HG02763 (cell line): ENCODE results near the gene PSORS1C2.
"Not testable (repeated sequence)": the region's sequence is repeated elsewhere in the genome, so short reads cannot be mapped to it uniquely, and the experiment has no call there.

ENCODE experiments used
- ATAC-seq: cut with Tn5 transposase; IDR thresholded peaks from one replicate; pipeline ENCODE4 v1.9.1; 2021; ENCODE audit warnings: mild to moderate bottlenecking, moderate library complexity; ENCODE audit not compliant: unreplicated experiment

The PSORS1C2 gene

DNA sequence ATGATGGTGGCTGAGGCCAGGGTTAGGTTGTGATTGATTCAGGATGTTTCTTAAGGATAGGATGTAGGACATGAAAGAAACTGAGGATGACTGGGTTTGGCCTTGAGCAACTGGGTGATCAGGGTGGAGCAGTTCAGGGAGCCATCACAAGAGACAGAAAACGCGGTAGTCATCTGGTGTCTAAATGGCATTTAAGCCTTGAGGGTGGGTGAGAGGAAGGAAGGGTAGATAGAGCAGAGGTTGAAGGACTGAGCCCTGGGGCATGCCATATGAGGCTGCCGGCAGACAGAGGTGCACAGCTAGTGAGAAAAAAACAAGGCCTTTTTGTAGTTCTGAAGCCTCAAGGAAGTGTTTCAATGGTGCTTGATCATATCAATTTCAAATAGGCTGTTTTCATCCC is 29.7 kb upstream of the PSORS1C2 start:
- ATAC-seq: no peak

DNA sequence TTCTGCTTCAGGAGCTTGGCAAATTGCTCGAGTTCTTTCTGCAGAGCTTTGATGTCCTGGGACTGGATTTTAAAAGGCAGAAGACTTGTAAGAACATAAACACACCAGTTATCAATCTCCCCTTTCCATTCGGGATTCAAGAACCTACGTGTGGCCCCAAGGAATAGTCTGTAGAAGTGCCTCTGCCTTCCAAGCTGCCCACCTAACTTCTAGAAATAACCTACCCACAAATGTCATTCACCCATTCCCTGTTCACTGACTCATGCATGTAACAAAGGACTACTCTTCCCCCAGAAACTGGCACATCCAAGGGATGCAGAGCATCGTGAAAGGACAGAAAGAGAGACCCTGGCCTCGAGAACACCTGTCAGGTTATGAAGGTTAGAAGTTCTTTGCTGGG is 27.1 kb upstream of the PSORS1C2 start:
- no peak for ATAC-seq

DNA sequence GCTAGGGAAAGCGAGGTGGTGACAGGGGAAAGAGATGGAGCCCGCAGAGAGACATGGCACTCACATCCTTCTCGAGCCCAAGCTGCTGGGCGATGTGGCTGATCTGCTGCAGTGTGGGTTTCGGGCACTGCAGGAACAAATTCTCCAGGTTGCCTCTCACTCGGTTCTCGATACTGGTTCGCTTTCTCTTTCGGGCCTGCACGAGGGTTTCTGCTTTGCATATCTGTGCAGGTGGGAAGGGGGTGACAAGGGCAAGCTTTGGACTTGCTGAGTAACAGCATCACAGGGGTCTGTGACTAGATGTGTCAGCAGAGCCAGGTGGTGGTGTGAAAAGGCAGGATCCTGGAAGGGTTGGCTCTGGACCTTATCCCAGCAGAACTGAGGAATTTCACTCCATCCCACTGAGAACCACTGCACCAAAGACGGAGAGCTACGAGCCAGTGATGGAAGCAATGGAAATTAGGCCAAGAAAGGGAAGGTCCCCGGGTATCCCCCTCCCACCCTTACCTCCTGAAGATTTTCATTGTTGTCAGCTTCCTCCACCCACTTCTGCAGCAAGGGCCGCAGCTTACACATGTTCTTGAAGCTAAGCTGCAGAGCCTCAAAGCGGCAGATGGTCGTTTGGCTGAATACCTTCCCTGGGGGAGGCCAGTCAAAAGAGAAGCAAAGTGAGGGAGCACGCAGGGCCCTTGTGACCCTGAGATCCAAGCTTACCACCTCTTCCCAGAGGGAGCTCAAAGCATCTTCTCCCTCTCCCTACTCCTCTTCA is 26.4 kb upstream of the PSORS1C2 start:
- ATAC-seq: peak; percentile 52

DNA sequence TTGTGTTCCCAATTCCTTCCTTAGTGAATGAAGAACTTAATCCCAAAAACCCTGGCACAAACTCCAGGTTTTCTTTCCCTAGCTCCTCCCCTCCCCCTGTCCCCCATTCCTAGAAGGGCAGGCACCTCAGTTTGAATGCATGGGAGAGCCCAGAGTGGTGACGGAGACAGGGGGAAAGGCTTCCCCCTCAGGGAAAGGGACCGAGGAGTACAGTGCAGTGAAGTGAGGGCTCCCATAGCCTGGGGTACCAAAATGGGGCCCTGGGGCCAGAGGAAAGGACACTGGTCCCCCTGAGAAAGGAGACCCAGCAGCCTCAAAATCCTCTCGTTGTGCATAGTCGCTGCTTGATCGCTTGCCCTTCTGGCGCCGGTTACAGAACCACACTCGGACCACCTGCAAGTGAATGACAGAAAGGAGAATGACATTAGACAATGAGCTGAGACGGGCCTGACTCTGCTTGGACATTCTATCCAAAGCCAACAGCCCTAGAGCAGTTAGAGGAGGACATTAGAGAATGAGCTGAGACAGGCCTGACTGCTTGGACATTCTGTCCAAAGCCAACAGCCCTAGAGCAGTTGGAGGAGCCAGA is 25.7 kb upstream of the PSORS1C2 start:
- ATAC-seq: not testable (repeated sequence)

DNA sequence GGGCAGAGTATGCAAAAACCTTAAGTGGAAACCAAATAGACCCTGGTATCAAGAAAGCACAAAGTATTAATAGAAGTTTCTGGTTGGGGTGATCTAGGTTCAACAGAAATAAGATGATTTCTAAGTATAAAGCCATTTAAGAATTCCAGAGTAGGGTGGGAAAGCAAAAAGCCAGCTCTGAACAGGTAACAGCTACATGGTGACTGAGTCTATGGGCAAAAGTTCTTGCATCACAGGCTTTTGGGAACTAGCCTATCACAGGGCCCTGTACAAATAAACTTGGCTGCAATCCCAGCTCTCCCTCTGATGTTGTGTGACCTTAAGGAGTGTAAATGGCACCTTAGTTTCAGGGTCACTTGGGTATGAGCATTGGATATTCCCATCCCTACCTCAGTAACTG is 25.1 kb upstream of the PSORS1C2 start:
- no peak for ATAC-seq

DNA sequence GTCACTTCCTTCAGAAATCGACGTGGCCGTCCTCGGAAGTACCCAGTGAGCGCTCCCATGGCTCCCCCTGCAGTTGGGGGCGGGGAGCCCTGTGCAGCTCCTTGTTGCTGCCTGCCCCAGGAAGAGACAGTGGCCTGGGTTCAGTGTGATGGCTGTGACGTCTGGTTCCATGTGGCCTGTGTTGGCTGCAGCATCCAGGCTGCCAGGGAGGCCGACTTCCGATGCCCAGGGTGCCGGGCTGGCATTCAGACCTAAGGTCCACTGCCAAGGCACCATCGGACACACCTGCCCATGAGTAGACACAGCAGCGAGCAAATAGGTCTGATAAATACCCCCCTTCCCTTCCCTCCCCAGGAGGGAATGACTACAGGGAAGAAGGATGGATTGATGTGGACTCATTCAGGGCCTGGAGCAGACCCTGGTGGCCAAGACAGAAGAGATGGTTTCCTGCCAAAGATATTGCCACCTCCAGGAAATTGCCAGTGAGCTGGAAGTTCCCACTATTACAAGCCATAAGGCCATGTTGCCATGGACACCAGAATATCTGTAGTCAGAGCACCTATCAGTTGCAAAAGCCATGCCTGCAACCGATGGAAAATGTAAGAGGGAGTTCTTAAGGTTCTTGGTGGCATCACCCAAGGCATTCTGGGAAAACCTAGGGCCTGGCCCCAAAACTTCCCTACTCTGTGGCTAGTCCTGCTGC is 23.7 kb upstream of the PSORS1C2 start:
- no peak for ATAC-seq

DNA sequence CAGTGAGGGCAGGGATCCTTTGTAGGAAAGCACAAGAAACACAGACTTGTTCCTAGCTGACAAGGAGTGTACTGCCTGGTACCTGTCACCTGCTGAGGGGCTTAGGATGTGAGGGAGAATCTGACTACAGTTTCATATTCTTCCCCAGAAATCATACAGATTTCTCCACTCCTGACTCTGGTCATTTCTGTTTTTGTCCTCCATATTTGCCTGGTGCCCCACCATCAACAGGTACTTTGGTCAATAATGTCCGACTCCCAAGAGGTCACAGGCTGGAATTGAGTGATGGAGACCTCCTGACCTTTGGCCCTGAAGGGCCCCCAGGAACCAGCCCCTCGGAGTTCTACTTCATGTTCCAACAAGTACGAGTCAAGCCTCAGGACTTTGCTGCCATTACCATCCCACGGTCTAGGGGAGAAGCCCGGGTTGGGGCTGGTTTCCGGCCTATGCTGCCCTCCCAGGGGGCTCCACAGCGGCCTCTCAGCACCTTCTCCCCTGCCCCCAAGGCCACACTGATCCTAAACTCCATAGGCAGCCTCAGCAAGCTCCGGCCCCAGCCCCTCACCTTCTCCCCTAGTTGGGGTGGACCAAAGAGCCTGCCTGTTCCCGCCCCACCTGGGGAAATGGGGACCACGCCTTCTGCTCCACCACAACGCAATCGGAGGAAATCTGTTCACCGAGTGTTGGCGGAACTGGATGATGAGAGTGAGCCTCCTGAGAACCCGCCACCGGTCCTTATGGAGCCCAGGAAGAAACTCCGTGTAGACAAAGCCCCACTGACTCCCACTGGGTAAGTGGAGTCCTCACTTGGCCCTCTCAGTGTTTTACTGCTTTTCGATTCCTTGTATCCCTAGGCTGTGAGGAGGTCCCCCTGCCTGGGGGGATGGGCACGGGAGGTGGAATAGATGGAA is 22.6 kb upstream of the PSORS1C2 start:
- no peak for ATAC-seq

DNA sequence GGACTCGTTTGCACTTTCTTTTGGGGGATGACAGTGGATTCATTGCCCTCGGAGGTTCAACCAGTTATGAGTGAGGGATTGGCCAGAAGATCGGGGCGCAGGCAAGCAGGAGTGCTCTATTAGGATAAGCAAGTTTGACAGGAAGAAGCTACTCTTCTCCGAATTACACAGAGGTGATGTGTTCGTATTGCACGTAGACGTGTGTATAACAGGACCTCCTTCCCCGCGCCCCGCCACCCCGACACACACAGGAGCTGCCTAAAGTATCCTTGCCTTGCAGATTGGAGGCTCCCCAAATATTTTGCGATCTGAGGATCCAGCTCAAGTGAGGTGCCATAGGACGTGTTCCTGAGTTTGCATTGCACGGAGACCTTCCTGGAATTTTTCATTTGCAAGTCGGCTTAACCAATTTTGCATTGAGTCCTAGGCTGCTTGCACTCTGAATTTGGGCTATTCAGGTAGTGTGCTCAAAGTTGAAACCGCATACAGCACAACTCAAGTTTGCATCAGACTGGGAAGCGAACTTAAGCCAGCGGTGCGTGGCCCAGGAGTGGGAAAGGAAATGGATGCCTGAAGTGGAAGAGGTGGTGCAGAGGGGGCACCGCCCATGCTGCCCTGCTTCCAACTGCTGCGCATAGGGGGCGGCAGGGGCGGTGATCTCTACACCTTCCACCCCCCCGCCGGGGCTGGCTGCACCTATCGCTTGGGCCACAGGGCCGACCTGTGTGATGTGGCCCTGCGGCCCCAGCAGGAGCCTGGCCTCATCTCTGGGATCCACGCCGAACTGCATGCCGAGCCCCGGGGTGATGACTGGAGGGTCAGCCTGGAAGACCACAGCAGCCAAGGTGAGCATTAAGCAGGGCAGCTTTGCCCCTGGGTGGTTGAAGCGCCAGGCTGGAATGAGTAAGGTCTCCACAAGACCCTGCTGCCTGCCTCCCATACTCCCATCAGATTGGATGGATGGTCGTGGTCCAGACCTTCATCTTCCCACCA is 20.3 kb upstream of the PSORS1C2 start:
- no peak for ATAC-seq

DNA sequence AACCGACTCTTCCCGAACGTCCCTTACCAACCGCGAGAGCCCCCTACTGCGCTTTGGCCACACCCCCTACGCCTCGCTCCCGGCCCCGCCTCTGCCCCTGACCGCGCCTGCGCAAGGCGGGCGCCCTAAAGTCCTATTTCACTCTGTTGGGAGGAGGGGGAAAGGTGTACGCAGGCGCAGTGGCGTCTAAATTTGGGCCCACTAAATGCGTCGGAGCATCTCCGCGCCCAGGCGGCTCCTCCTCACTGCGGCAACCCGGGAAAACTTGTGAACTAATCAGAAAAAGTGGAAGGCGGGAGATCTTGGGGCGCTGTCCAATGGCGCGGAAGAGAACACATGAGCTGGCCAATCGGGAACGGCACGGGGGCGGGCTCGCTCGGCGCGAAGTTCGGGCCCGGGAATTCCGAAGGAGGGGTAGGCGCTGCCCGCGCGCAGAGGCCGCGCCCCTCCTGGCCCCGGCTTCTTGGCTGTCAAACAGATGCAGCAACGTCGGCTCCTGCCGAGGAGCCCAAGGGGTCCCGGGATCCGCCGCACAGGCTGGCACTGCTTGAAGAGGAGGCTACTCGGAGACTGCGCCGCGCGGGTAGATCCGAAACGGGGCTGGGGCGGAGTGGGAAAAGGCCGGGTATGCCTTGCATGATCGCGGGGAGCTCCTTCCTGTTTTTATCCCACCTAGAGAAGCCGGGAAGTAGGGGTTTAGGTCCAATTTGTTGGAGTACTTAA is 19.4 kb upstream of the PSORS1C2 start, which contains the start of gene TCF19:
Gene TCF19 (plus strand): TSS at position 450 of the 723 bp plus-strand sequence. CDS start 881 bp downstream, outside the sequence.
- ATAC-seq: peak; percentile 91

- no peak for ATAC-seq
Observed at GRCh38 chr6:31157513-31158139, 18.8 kb upstream of the PSORS1C2 start, which contains the start of gene CCHCR1. Gene CCHCR1, minus strand, starts transcription at chr6:31157802. Its CDS starts 202 bp downstream, at chr6:31157600.

DNA sequence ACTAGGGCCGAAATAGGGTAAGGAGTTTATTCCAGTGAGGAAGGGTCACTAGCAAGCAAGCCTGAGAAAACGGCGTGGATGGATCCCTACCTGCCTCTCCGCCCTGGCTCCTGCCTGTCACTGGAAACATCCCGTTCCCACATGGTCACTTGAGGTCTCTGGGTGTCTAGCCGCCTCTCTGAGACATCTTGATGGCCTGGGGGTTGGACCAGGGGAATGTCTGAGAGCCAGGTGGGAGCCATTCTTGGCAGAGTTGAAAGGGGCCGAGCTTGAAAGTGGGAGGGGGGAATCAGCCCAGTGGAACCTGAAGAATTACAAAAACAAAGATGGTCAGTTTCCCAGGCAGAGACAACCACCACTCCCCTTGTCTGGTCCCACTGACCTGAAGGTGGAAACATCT is 17.8 kb upstream of the PSORS1C2 start:
- ATAC-seq: no peak

DNA sequence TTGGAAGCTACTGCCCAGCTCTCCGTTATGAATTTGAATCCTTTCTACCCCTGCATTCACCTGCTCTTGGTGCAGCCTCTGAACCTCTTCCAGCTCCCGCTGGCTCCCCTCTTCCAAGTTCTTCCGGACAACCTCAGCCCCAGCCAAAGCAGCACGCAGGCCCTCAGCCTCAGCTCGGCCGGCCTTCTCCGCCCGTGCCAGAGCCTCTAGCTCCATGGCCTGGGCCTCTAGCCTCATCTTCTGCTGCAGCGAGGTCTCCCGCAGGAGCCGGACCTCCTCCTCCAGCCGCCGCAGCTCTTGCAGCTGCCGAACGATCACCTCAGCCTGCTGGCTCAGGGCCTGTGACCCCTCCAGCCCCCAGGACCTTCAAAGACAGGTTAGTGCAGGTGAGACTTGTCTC is 15.6 kb upstream of the PSORS1C2 start:
- ATAC-seq: no peak

- no peak for ATAC-seq
Observed at GRCh38 chr6:31152781-31153180, 13.9 kb upstream of the PSORS1C2 start.

DNA sequence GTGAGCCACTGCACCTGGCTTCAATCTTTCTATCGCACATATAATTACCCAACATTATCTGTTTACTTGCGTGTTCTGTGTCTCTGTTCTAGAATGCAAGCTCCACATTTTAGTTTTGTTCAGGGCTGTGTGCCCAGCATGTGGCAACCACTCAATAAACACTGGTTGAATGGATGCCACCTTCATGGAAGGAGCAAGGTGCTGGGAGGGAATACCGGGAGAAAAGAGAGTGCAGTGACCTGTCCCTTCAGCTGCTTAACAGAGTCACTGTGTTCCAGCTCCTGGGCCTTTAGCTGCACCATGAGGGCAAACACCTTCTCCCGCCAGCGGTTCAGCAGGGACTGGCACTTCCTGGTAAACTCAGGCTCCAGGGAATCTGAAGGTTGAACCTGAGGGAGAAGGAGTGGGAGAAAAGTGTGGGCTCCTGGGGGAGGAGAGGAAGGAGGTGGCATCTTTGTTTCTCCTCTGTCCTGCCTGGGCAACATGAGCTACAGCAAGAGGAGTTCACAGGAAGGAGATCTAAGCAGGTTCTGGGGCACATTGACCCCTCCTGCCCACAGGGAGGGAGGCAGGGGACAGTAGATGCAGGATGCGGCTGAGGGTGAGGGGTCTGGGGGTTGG is 11.1 kb upstream of the PSORS1C2 start:
- no peak for ATAC-seq

DNA sequence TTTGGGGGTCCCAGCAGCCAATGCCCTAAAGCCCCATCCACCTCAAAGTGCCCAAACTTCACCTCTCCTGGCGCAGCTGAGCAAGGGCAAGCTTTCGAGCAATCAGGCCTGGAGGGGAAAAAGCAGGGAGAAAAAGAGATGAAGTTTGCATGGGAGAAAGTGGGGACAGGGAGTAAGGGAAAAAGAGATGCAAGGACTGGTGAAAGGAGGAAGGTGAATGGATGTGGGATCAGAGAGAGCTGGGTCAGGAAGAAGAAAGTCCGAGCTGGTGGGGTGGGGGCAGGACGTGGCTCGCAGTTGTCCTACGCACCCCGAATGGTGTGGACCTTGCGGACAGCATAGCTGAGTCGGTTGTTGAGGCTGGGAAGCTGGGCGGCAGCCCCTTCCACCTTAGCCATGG is 6.5 kb upstream of the PSORS1C2 start:
- no peak for ATAC-seq

DNA sequence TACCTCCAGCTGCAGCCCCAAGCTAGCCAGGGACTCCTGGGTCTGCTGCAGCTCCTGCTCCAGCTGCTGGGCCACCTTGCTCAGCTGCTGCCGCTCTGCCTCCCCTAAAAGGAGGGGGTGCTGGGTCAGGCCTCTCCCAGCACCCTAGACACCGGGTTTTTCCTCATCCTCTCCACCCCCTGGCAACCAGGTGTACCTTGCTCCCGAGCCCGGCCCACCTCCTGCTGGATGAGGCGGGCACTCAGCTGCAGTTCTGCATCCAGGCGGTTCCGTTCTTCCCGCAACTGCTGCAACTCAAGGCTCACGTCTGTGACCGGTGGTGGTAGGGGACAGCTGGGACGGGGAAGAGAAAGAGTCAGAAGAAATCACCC is 6.1 kb upstream of the PSORS1C2 start:
- ATAC-seq: no peak

DNA sequence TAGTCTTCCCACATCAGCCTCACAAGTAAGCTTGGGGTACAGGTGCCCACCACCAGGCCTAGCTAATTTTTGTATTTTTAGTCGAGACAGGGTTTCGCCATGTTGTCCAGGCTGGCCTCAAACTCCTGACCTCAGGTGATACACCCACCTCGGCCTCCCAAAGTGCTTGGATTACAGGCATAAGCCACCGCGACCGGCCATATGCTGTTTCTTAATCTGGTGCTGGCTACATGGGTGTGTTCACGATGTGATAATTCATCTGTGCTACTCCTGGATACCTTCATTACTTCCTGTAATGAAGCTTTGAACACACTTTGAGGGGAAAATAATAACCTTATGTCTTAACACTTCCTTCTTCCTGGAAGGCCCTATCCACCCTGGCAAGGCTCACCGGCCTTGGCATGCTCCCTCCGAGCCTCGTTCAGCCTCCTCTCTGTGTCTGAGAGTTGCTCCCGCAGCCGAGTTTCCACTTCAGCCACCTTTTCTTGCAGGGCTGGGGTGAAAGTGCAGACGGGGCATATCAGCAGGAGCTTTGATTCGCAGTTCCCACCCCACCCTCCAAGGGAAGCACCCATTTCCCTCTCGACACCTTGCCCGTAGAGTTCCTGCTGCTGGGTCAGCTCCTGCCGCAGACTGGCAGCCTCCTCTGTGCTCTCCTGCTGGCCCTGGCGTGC is 5.6 kb upstream of the PSORS1C2 start:
- ATAC-seq: no peak

GRCh38 chr6:31143148-31143547 is 4.3 kb upstream of the PSORS1C2 start:
- ATAC-seq: no peak
